ENCODE measurements around the gene WSB1. TPM values are rescaled to one million over a fixed set of nuclear protein-coding genes. Genes with fewer than 3 reads are reported as not detected.

WSB1 gene
- total RNA-seq, 1 experiment from 2014 or later = 157 TPM

GRCh38 chr17:27343977-27344607 lies 50.2 kb downstream of the WSB1 start:
- Mint-ChIP-seq H3K4me1 (ENCODE audit: low read depth, unreplicated experiment) (peaks cover 11% of the 10 kb centered on the region), H3K27ac (ENCODE audit: unreplicated experiment) (no peak overlapping the region), H3K27me3 (ENCODE audit: insufficient read depth, unreplicated experiment) (no peaks in the 10 kb centered on the region), H3K9me3 (ENCODE audit: unreplicated experiment) (no peaks in the 10 kb centered on the region), H3K4me3 (ENCODE audit: unreplicated experiment) (no peak overlapping the region), H3K36me3 (ENCODE audit: insufficient read depth, unreplicated experiment) (no peaks in the 10 kb centered on the region)
- Histone ChIP-seq H3K4me3 (ENCODE audit: low read depth, low read length) (no peak overlapping the region), H3K36me3 (ENCODE audit: control insufficient read depth, insufficient read depth, low read length) (no peaks in the 10 kb centered on the region; the same call in 1 of the 2 replicates), H3K27me3 (replicated peaks; ENCODE audit: control insufficient read depth, insufficient read depth, low read length) (no peaks in the 10 kb centered on the region), H3K4me1 (peaks cover 17% of the 10 kb centered on the region; the same call in 1 of the 2 replicates), H3K9me3 (no peaks in the 10 kb centered on the region)
- DNase-seq = no peak
- ChIA-PET CTCF (interaction anchor here (1.1 to 2.8 kb wide), 2 partner anchors 11 to 16 kb away, joined by 4 to 10 read pairs; no protein-coding TSS in a partner anchor), POLR2A (no interaction called here)
- intact Hi-C loops (cut with micrococcal nuclease; ENCODE audit: unreplicated experiment) = no loop called here
- BruUV-seq (replicated peaks) = no TSS peak
- TF ChIP-seq CTCF (IDR thresholded peaks at IDR 0.05; ENCODE audit: insufficient read depth in 1 of 2, low read depth in 1 of 2, low read length in 1 of 2, severe bottlenecking in 1 of 2, unreplicated experiment in 1 of 2) = no peak

- Histone ChIP-seq H3K36me3 (ENCODE audit: control insufficient read depth, insufficient read depth, low read length) (no peaks in the 10 kb centered on the region; the same call in 1 of the 2 replicates), H3K9me3 (no peaks in the 10 kb centered on the region), H3K27me3 (replicated peaks; ENCODE audit: control insufficient read depth, insufficient read depth, low read length) (no peaks in the 10 kb centered on the region), H3K4me1 (peaks cover 7% of the 10 kb centered on the region; the same call in 1 of the 2 replicates), H3K4me3 (ENCODE audit: low read depth, low read length) (no peak overlapping the region)
- intact Hi-C loops (cut with micrococcal nuclease; ENCODE audit: unreplicated experiment) = no loop called here
- Mint-ChIP-seq H3K4me1 (ENCODE audit: low read depth, unreplicated experiment) (no peaks in the 10 kb centered on the region), H3K4me3 (ENCODE audit: unreplicated experiment) (no peak overlapping the region), H3K9me3 (ENCODE audit: unreplicated experiment) (no peaks in the 10 kb centered on the region), H3K27me3 (ENCODE audit: insufficient read depth, unreplicated experiment) (no peaks in the 10 kb centered on the region), H3K27ac (ENCODE audit: unreplicated experiment) (no peak overlapping the region), H3K36me3 (ENCODE audit: insufficient read depth, unreplicated experiment) (no peaks in the 10 kb centered on the region)
- TF ChIP-seq CTCF (IDR thresholded peaks at IDR 0.05; ENCODE audit: insufficient read depth in 1 of 2, low read depth in 1 of 2, low read length in 1 of 2, severe bottlenecking in 1 of 2, unreplicated experiment in 1 of 2) = no peak
- DNase-seq = no peak
- ChIA-PET CTCF (interaction anchor here (2.8 kb wide), 1 partner anchor 12 kb away, joined by 10 read pairs; no protein-coding TSS in a partner anchor), POLR2A (no interaction called here)
- no TSS peak for BruUV-seq (replicated peaks)
These were observed 51.4 kb downstream of the WSB1 start for GRCh38 chr17:27345141-27345904.

- DNase-seq = no peak
- H3K4me3 ChIP-seq (ENCODE audit: low read depth, low read length) = no peak overlapping the region
- Mint-ChIP-seq H3K27me3 (ENCODE audit: insufficient read depth, unreplicated experiment) (no peaks in the 10 kb centered on the region), H3K27ac (ENCODE audit: unreplicated experiment) (no peak overlapping the region), H3K36me3 (ENCODE audit: insufficient read depth, unreplicated experiment) (no peaks in the 10 kb centered on the region), H3K9me3 (ENCODE audit: unreplicated experiment) (no peaks in the 10 kb centered on the region), H3K4me3 (ENCODE audit: unreplicated experiment) (no peak overlapping the region), H3K4me1 (ENCODE audit: low read depth, unreplicated experiment) (no peaks in the 10 kb centered on the region)
- intact Hi-C loops (cut with micrococcal nuclease; ENCODE audit: unreplicated experiment) = no loop called here
- no peaks in the 10 kb centered on the region for H3K27me3 ChIP-seq (replicated peaks; ENCODE audit: control insufficient read depth, insufficient read depth, low read length)
- no peaks in the 10 kb centered on the region; the same call in 1 of the 2 replicates for H3K36me3 ChIP-seq (ENCODE audit: control insufficient read depth, insufficient read depth, low read length)
- no TSS peak for BruUV-seq (replicated peaks)
- no peaks in the 10 kb centered on the region; the same call in 1 of the 2 replicates for H3K4me1 ChIP-seq
- CTCF ChIA-PET = no interaction called here
- no peaks in the 10 kb centered on the region for H3K9me3 ChIP-seq
- TF ChIP-seq CTCF (IDR thresholded peaks at IDR 0.05; ENCODE audit: insufficient read depth in 1 of 2, low read depth in 1 of 2, low read length in 1 of 2, severe bottlenecking in 1 of 2, unreplicated experiment in 1 of 2) = no peak
- POLR2A ChIA-PET = no interaction called here
These were observed 52.5 kb downstream of the WSB1 start for GRCh38 chr17:27346228-27346899.
